ENCODE data around the gene RAMP1. TPM values are rescaled to one million over a fixed set of nuclear protein-coding genes. Genes with fewer than 3 reads are reported as not detected.

RAMP1 gene
- total RNA-seq, 1 donor from 2014 or later: 105 TPM

DNA sequence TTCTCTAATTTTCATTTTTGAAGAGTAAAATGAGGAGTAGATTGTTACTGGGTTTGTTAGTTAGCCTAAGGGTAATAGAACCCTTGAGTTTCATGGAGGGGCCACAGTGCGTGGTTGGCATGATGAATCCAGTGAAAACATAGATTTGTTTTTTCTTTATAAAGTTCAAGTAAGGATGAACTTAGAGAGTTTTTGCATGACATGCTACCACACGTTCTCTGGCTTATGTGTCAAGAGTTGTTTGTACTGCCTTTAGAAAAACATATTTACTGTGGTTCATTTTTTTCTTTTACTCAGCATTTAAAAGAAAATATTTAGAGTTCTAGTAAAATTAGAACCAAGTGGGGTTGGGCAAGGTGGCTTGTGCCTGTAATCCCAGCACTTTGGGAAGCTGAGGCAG lies 39.0 kb upstream of the RAMP1 start:
- Mint-ChIP-seq H3K36me3 (ENCODE audit: insufficient read depth) (no peaks in the 10 kb centered on the region), H3K27ac (no peak overlapping the region), H3K9me3 (ENCODE audit: low read depth) (no peaks in the 10 kb centered on the region), H3K4me3 (ENCODE audit: low read depth) (no peak overlapping the region), H3K27me3 (peaks cover 2% of the 10 kb centered on the region), H3K4me1 (ENCODE audit: low read depth) (peaks cover 14% of the 10 kb centered on the region)
- TF ChIP-seq, protein P1, sequence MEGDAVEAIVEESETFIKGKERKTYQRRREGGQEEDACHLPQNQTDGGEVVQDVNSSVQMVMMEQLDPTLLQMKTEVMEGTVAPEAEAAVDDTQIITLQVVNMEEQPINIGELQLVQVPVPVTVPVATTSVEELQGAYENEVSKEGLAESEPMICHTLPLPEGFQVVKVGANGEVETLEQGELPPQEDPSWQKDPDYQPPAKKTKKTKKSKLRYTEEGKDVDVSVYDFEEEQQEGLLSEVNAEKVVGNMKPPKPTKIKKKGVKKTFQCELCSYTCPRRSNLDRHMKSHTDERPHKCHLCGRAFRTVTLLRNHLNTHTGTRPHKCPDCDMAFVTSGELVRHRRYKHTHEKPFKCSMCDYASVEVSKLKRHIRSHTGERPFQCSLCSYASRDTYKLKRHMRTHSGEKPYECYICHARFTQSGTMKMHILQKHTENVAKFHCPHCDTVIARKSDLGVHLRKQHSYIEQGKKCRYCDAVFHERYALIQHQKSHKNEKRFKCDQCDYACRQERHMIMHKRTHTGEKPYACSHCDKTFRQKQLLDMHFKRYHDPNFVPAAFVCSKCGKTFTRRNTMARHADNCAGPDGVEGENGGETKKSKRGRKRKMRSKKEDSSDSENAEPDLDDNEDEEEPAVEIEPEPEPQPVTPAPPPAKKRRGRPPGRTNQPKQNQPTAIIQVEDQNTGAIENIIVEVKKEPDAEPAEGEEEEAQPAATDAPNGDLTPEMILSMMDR (IDR thresholded peaks at IDR 0.05; ENCODE audit: unreplicated experiment): no peak
- no peak for DNase-seq (ENCODE audit: low spot score, unreplicated experiment)

- no peak for DNase-seq (ENCODE audit: low spot score, unreplicated experiment)
- Mint-ChIP-seq H3K4me1 (ENCODE audit: low read depth) (peaks cover 28% of the 10 kb centered on the region), H3K27me3 (no peaks in the 10 kb centered on the region), H3K4me3 (ENCODE audit: low read depth) (no peak overlapping the region), H3K9me3 (ENCODE audit: low read depth) (no peaks in the 10 kb centered on the region), H3K36me3 (ENCODE audit: insufficient read depth) (no peaks in the 10 kb centered on the region), H3K27ac (no peak overlapping the region)
- TF ChIP-seq, protein P1 (IDR thresholded peaks at IDR 0.05; ENCODE audit: unreplicated experiment): no peak
Observed at GRCh38 chr2:237823544-237823943, 35.9 kb upstream of the RAMP1 start.

- Mint-ChIP-seq H3K27me3 (no peaks in the 10 kb centered on the region), H3K4me3 (ENCODE audit: low read depth) (no peak overlapping the region), H3K9me3 (ENCODE audit: low read depth) (no peaks in the 10 kb centered on the region), H3K4me1 (ENCODE audit: low read depth) (peaks cover 27% of the 10 kb centered on the region), H3K36me3 (ENCODE audit: insufficient read depth) (no peaks in the 10 kb centered on the region), H3K27ac (no peak overlapping the region)
- DNase-seq (ENCODE audit: low spot score, unreplicated experiment): no peak
- TF ChIP-seq, protein P1 (IDR thresholded peaks at IDR 0.05; ENCODE audit: unreplicated experiment): no peak
Observed at GRCh38 chr2:237824085-237824484, 35.3 kb upstream of the RAMP1 start.

GRCh38 chr2:237827421-237827987 lies 31.9 kb upstream of the RAMP1 start:
- no peak for DNase-seq (ENCODE audit: low spot score, unreplicated experiment)
- Mint-ChIP-seq H3K27ac (no peak overlapping the region), H3K36me3 (ENCODE audit: insufficient read depth) (no peaks in the 10 kb centered on the region), H3K9me3 (ENCODE audit: low read depth) (no peaks in the 10 kb centered on the region), H3K4me3 (ENCODE audit: low read depth) (peak overlapping the region; percentile 11), H3K27me3 (no peaks in the 10 kb centered on the region), H3K4me1 (ENCODE audit: low read depth) (peaks cover 41% of the 10 kb centered on the region)
- TF ChIP-seq, protein P1 (IDR thresholded peaks at IDR 0.05; ENCODE audit: unreplicated experiment): no peak

DNA sequence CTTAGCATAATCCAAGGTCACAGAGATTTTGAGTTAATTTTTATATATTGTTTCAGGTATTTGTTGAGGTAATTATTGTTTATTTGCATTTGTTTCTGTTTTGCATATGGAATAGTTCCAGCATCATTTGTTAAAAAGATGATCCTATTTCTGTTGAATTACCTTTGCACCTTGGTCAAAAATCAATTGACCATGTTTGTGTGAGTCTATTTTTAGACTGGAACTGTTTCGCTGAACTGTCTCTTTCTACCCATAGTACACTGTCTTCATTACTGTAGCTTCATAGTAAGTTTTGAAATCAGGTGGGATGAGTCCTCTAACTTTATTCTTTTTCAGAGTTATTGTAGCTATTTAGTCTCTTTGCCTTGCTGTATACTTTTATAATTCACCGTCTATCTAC lies 28.9 kb upstream of the RAMP1 start:
- Mint-ChIP-seq H3K4me3 (ENCODE audit: low read depth) (no peak overlapping the region), H3K9me3 (ENCODE audit: low read depth) (no peaks in the 10 kb centered on the region), H3K36me3 (ENCODE audit: insufficient read depth) (no peaks in the 10 kb centered on the region), H3K4me1 (ENCODE audit: low read depth) (peaks cover 46% of the 10 kb centered on the region), H3K27ac (no peak overlapping the region), H3K27me3 (no peaks in the 10 kb centered on the region)
- TF ChIP-seq, protein P1 (IDR thresholded peaks at IDR 0.05; ENCODE audit: unreplicated experiment): no peak
- no peak for DNase-seq (ENCODE audit: low spot score, unreplicated experiment)
